Astrocyte (in vitro differentiated cells and primary cell): Measurements from ENCODE around the gene ZNF138. TPM values are rescaled to one million over a fixed set of nuclear protein-coding genes. Genes with fewer than 3 reads are reported as not detected.

ENCODE experiments used
- DNase-seq: peaks from one replicate; pipeline ENCODE4 v3.0.0-alpha.2; 2010; ENCODE audit warnings: low read depth
- FAIRE-seq: peaks from 2 replicates; lab custom pipeline; 2011; peaks lifted over from hg19 to GRCh38; lab: Jason Lieb, UNC
- H2AFZ ChIP-seq: 2 replicates; pipeline ENCODE4 v1.6.0; 2012; ENCODE audit warnings: low read depth, low read length, inconsistent platforms
- H3K27ac ChIP-seq: 2 replicates; pipeline ENCODE4 v1.5.1; 2011; ENCODE audit warnings: low read depth, low read length, inconsistent platforms
- H3K27me3 ChIP-seq: 2 replicates; pipeline ENCODE4 v1.6.0; 2011; ENCODE audit warnings: low read length, inconsistent platforms; ENCODE audit not compliant: insufficient read depth
- H3K36me3 ChIP-seq: 2 replicates; pipeline ENCODE4 v1.5.1; 2011; ENCODE audit warnings: low read length, inconsistent platforms; ENCODE audit not compliant: insufficient read depth
- H3K4me1 ChIP-seq: 2 replicates; pipeline ENCODE4 v1.5.1; 2011; ENCODE audit warnings: low read length, inconsistent platforms; ENCODE audit not compliant: insufficient read depth
- H3K4me2 ChIP-seq: 2 replicates; pipeline ENCODE4 v1.6.0; 2012; ENCODE audit warnings: low read length, inconsistent platforms
- H3K4me3 ChIP-seq: 2 replicates; pipeline ENCODE4 v1.5.1; 2011; ENCODE audit warnings: low read depth, mild to moderate bottlenecking, low read length, inconsistent platforms; ENCODE audit not compliant: insufficient read depth
- H3K79me2 ChIP-seq: 2 replicates; pipeline ENCODE4 v1.6.0; 2012; ENCODE audit warnings: mild to moderate bottlenecking, low read length, inconsistent platforms; ENCODE audit not compliant: insufficient read depth
- H3K9ac ChIP-seq: 2 replicates; pipeline ENCODE4 v1.6.0; 2012; ENCODE audit warnings: mild to moderate bottlenecking, low read length, inconsistent platforms
- H3K9me3 ChIP-seq: 2 replicates; pipeline ENCODE4 v1.5.1; 2012; ENCODE audit warnings: low read depth, mild to moderate bottlenecking, low read length, inconsistent platforms; ENCODE audit not compliant: insufficient read depth
- H4K20me1 ChIP-seq: 2 replicates; pipeline ENCODE4 v1.6.0; 2012; ENCODE audit warnings: low read length, inconsistent platforms; ENCODE audit not compliant: insufficient read depth
- H3K27ac Mint-ChIP-seq: one replicate; pipeline ENCODE4 v1.8.0; 2021; ENCODE audit warnings: mild to moderate bottlenecking, mixed read lengths; ENCODE audit not compliant: unreplicated experiment
- H3K27me3 Mint-ChIP-seq: one replicate; pipeline ENCODE4 v1.8.0; 2021; ENCODE audit warnings: low read depth, mixed read lengths; ENCODE audit not compliant: unreplicated experiment
- H3K36me3 Mint-ChIP-seq: one replicate; pipeline ENCODE4 v1.8.0; 2021; ENCODE audit warnings: low read depth, mixed read lengths; ENCODE audit not compliant: unreplicated experiment
- H3K4me1 Mint-ChIP-seq: one replicate; pipeline ENCODE4 v1.8.0; 2021; ENCODE audit warnings: low read depth, mixed read lengths; ENCODE audit not compliant: unreplicated experiment
- H3K4me3 Mint-ChIP-seq: one replicate; pipeline ENCODE4 v1.8.0; 2021; ENCODE audit warnings: mild to moderate bottlenecking, moderate library complexity, mixed read lengths; ENCODE audit not compliant: unreplicated experiment
- H3K9me3 Mint-ChIP-seq: one replicate; pipeline ENCODE4 v1.8.0; 2021; ENCODE audit warnings: mild to moderate bottlenecking, mixed read lengths; ENCODE audit not compliant: unreplicated experiment
- EZH2 ChIP-seq: IDR thresholded peaks from 2 replicates; pipeline ENCODE4 v1.6.1; 2012; ENCODE audit warnings: mild to moderate bottlenecking, low read length, inconsistent platforms; ENCODE audit not compliant: insufficient read depth
- total RNA-seq: library from RNA; stranded (reverse); gene quantifications from 2 replicates; pipeline ENCODE4 v1.2.1, GENCODE V29; 2021
- TF ChIP-seq, protein P1 (sequence below): IDR thresholded peaks from 2 replicates; pipeline ENCODE4 v1.5.1; 2011; ENCODE audit warnings: low read depth, mild to moderate bottlenecking, inconsistent platforms, low read length, moderate library complexity; ENCODE audit not compliant: insufficient read depth

The ZNF138 gene
- total RNA-seq, 1 donor from 2014 or later: 5.7 TPM

DNA sequence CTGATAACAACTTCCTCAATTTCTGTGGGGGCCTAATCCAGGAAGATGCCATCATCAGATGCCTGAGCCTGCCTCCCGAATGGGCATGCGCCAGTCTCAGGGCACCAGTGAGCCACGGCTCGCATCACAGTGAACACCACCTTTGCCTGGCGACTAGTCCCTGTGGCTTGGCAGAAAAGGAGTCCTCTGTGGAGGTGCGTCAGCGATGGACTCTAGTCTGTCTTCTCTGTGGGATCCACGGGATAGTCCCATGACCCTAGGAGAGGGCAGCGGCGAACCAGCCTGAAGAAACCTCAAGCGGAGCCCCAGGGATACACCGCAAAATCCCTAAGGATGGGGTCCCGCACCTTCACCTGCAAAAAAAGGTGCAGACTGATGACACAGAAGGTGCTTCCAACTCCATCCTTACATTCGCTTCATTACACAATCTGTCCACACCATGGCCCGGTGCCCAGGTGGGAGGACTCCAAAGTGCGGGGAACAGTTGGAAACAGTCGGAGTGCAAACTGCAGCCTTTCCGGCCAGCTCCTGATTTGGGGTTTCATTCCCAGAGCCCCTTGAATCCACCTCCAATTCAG is 73.7 kb downstream of the ZNF138 start:
- Histone ChIP-seq H3K9me3 (peaks cover 4% of the 10 kb centered on the region), H4K20me1 (no peaks in the 10 kb centered on the region), H3K4me2 (no peak overlapping the region), H3K79me2 (no peaks in the 10 kb centered on the region), H3K9ac (no peak overlapping the region), H2AFZ (no peak overlapping the region), H3K27ac (no peak overlapping the region), H3K4me3 (no peak overlapping the region), H3K4me1 (no peaks in the 10 kb centered on the region), H3K36me3 (no peaks in the 10 kb centered on the region), H3K27me3 (no peaks in the 10 kb centered on the region)
- Mint-ChIP-seq H3K4me3 (no peak overlapping the region), H3K4me1 (no peaks in the 10 kb centered on the region), H3K9me3 (peaks cover 25% of the 10 kb centered on the region), H3K27ac (no peak overlapping the region), H3K36me3 (no peaks in the 10 kb centered on the region), H3K27me3 (peaks cover 11% of the 10 kb centered on the region)
- TF ChIP-seq, protein P1, sequence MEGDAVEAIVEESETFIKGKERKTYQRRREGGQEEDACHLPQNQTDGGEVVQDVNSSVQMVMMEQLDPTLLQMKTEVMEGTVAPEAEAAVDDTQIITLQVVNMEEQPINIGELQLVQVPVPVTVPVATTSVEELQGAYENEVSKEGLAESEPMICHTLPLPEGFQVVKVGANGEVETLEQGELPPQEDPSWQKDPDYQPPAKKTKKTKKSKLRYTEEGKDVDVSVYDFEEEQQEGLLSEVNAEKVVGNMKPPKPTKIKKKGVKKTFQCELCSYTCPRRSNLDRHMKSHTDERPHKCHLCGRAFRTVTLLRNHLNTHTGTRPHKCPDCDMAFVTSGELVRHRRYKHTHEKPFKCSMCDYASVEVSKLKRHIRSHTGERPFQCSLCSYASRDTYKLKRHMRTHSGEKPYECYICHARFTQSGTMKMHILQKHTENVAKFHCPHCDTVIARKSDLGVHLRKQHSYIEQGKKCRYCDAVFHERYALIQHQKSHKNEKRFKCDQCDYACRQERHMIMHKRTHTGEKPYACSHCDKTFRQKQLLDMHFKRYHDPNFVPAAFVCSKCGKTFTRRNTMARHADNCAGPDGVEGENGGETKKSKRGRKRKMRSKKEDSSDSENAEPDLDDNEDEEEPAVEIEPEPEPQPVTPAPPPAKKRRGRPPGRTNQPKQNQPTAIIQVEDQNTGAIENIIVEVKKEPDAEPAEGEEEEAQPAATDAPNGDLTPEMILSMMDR: no peak
- TF ChIP-seq EZH2: no peak
- FAIRE-seq (no peak), DNase-seq (no peak)

DNA sequence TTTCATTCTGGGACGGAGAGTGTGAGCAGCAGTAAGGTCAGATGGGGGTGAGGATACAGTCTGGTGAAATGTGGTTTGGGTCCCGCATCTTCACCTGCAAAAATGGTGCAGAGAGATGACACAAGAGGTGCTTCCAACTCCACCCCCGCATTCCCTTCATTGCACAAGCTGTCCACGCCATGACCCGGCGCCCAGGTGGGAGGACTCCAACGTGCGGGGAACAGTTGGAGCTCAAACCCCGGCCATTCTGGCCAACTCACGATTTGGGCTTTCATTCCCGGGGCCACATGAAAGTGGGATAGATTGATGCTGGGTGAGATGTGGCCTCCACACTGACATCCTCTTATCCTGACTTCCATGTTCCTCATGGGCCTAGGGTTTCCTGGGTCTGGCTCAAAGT is 74.3 kb downstream of the ZNF138 start:
- peaks cover 1% of the 10 kb centered on the region for H3K9me3 ChIP-seq
- H3K27me3 Mint-ChIP-seq: peaks cover 13% of the 10 kb centered on the region
- DNase-seq: no peak
- no peak overlapping the region for H3K9ac ChIP-seq
- FAIRE-seq: no peak
- H3K27me3 ChIP-seq: no peaks in the 10 kb centered on the region
- no peak overlapping the region for H3K4me3 Mint-ChIP-seq
- H3K27ac Mint-ChIP-seq: no peak overlapping the region
- no peak overlapping the region for H3K27ac ChIP-seq
- no peaks in the 10 kb centered on the region for H3K4me1 ChIP-seq
- H3K4me1 Mint-ChIP-seq: no peaks in the 10 kb centered on the region
- H3K4me3 ChIP-seq: no peak overlapping the region
- no peaks in the 10 kb centered on the region for H3K79me2 ChIP-seq
- no peak overlapping the region for H2AFZ ChIP-seq
- no peak overlapping the region for H3K4me2 ChIP-seq
- peaks cover 25% of the 10 kb centered on the region for H3K9me3 Mint-ChIP-seq
- no peaks in the 10 kb centered on the region for H4K20me1 ChIP-seq
- no peaks in the 10 kb centered on the region for H3K36me3 ChIP-seq
- TF ChIP-seq, protein P1: no peak
- no peak for TF ChIP-seq EZH2
- H3K36me3 Mint-ChIP-seq: no peaks in the 10 kb centered on the region

DNA sequence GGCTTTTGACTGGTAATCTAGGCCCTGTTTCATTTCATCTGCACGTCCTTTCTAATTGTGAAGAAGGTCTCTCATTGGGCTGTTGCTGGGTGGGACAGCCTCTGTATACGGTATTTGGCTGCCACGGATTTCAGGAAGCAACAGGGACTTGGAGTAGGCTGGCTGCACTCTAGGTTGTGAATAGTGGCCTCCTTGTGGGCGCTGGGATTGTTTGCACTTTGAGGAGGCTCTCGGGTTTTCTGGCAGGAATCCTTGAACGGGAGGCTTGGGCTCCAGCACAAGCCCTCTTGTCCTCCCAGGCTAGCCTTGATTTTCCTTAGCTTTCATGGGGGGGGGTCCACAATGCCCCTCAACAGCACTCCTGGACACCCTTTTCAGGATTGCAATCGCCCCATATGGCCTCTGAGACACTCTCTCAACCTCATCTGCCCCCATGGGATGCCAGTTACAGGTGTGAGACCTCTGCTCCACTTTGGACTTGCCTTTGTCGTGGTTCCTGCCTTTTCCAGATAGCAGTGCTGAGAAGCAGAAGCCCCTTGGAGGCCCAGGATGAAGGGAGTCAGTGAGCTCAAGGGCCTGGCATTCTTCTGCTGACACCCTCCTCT is 75.0 kb downstream of the ZNF138 start:
- H3K4me1 Mint-ChIP-seq: no peaks in the 10 kb centered on the region

More for the DNA sequence above, 75.0 kb downstream of the ZNF138 start:
- TF ChIP-seq, protein P1: no peak
- no peak for TF ChIP-seq EZH2
- peaks cover 28% of the 10 kb centered on the region for H3K9me3 Mint-ChIP-seq
- Histone ChIP-seq H3K4me1 (no peaks in the 10 kb centered on the region), H3K4me3 (no peak overlapping the region), H3K9me3 (no peaks in the 10 kb centered on the region), H3K27ac (no peak overlapping the region), H3K79me2 (no peaks in the 10 kb centered on the region), H3K4me2 (no peak overlapping the region), H3K27me3 (no peaks in the 10 kb centered on the region), H4K20me1 (no peaks in the 10 kb centered on the region), H2AFZ (no peak overlapping the region), H3K36me3 (no peaks in the 10 kb centered on the region), H3K9ac (no peak overlapping the region)
- H3K4me3 Mint-ChIP-seq: no peak overlapping the region
- peaks cover 1% of the 10 kb centered on the region for H3K36me3 Mint-ChIP-seq
- DNase-seq: no peak
- H3K27me3 Mint-ChIP-seq: peaks cover 19% of the 10 kb centered on the region
- no peak for FAIRE-seq
- H3K27ac Mint-ChIP-seq: no peak overlapping the region
